ENCODE results near the gene ASMT.

DNA sequence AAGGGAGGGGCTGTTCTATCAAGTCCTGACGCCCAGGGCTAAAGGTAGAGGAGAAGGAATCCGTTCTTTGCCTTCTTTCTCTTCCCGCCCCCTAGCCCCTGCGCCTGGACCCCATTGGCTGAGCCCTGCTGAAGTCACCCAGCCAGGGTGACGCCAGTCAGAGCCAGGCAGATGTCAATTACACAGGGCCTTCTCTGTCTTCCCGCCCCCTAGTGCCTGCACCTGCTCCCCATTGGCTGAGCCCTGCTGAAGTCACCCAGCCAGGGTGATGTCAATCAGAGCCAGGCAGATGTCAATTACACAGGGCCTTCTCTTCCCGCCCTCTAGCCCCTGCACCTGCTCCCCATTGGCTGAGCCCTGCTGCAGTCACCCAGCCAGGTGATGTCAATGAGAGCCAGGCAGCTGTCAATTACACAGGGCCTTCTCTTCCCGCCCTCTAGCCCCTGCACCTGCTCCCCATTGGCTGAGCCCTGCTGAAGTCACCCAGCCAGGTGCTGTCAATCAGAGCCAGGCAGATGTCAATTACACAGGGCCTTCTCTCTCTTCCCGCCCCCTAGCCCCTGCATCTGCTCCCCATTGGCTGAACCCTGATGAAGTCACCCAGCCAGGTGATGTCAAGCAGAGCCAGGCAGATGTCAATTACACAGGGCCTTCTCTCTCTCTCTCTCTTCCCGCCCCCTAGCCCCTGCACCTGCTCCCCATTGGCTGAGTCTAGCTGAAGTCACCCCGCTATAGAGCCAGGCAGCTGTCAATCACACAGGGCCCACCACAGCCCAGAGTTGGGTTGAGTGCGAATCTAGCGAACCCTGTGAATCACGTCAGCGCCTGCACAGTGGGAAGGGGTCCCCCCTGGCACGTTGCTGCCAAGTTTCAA, 46.4 kb downstream of the ASMT start:
- TF ChIP-seq NFRKB (IDR thresholded peaks at IDR 0.05) (no peak), ARNT (IDR thresholded peaks at IDR 0.05) (no peak), CTBP1 (IDR thresholded peaks at IDR 0.05; ENCODE audit: borderline replicate concordance) (no peak), SUZ12 (IDR thresholded peaks at IDR 0.05) (no peak), HDGF (IDR thresholded peaks at IDR 0.05; ENCODE audit: borderline replicate concordance) (no peak), ELF4 (IDR thresholded peaks at IDR 0.05) (no peak), FOXK2 (IDR thresholded peaks at IDR 0.05) (no peak), TARDBP (IDR thresholded peaks at IDR 0.05) (no peak), ZNF384 (IDR thresholded peaks at IDR 0.05) (no peak), SP1 (IDR thresholded peaks at IDR 0.05) (no peak), FOXA1 (IDR thresholded peaks at IDR 0.05) (no peak), BHLHE40 (IDR thresholded peaks at IDR 0.05; ENCODE audit: borderline replicate concordance) (no peak)
